GM12801 (cell line): Measurements from ENCODE around the gene LAMP2.

Source experiments
- CTCF ChIP-seq: IDR thresholded peaks from one replicate; pipeline ENCODE4 v1.5.1; 2011; ENCODE audit warnings: control low read depth; ENCODE audit not compliant: insufficient read length; ENCODE audit errors: extremely low read depth

Gene LAMP2

GRCh38 chrX:120486786-120487185 lies 17.7 kb upstream of the LAMP2 start:
- TF ChIP-seq CTCF, result no peak

- TF ChIP-seq CTCF, result no peak
Observed at GRCh38 chrX:120485638-120486520, 16.8 kb upstream of the LAMP2 start.

- no peak for TF ChIP-seq CTCF
Observed at GRCh38 chrX:120485315-120485637, 16.2 kb upstream of the LAMP2 start.

- no peak for TF ChIP-seq CTCF
Observed at GRCh38 chrX:120477453-120477852, 8.4 kb upstream of the LAMP2 start.

- no peak for TF ChIP-seq CTCF
Observed at GRCh38 chrX:120476714-120477113, 7.6 kb upstream of the LAMP2 start.

GRCh38 chrX:120474085-120474484 lies 5.0 kb upstream of the LAMP2 start:
- TF ChIP-seq CTCF, result no peak

GRCh38 chrX:120468479-120468824 lies 644 bp downstream of the LAMP2 start:
- no peak for TF ChIP-seq CTCF
